GM06990 (cell line): ENCODE measurements around the gene KCNK7.

ENCODE experiments used
- DNase-seq: peaks from one replicate; pipeline ENCODE4 v3.0.0-alpha.2; 2011; ENCODE audit not compliant: insufficient read length; ENCODE audit errors: extremely low read depth
- H3K27me3 ChIP-seq: replicated peaks from 2 replicates; pipeline ENCODE4 v1.6.0; 2011; ENCODE audit warnings: low read length; ENCODE audit not compliant: control insufficient read depth, insufficient read depth
- H3K36me3 ChIP-seq: 2 replicates; pipeline ENCODE4 v1.5.1; 2011; ENCODE audit warnings: low read length; ENCODE audit not compliant: control insufficient read depth, insufficient read depth
- H3K4me3 ChIP-seq: replicated peaks from 2 replicates; pipeline ENCODE4 v1.5.1; 2011; ENCODE audit warnings: low read depth, mild to moderate bottlenecking, control low read depth, low read length
- TF ChIP-seq, protein P1 (sequence below): IDR thresholded peaks from 2 replicates; pipeline ENCODE4 v1.5.1; 2011; ENCODE audit warnings: low read length, control low read depth, mild to moderate bottlenecking, inconsistent platforms; ENCODE audit not compliant: insufficient read depth, poor library complexity, severe bottlenecking

The KCNK7 gene

DNA sequence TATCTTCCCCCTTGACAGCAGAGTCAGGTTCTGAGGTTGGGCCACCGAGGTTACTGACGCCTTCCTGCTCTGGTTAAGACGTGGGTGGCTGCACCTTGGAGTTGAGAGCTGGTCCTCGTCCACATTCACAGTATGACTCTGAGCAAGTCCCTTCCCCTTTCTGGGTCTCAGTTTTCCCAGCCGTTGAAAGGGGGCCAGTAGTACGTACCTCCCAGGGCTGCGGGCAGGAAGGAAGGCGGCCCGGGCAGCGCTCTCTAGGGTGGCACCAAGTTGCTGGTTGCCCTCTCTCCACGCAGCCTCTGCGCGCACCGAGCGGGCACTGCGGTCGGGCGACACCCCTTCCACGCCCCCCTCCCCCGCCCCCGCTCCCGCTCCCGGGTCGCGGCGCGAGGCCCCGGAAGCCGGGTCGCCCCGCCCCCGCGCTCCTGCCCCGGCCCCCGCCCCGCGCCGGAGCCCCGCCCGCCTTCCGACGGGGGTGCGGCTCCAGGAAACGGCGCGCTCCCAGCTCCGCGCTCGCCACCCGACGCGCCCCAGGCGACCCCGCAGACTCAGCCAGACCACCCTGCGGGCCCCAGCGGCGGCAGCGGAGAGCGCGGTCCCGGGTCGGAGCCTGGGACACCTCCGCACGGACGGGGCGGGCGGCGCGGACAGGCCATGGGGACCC is 19.9 kb downstream of the KCNK7 start, which contains the start of gene EHBP1L1:
Gene EHBP1L1, plus strand, starts transcription at position 486 of the 664 bp plus-strand sequence. CDS start 250 bp downstream, outside the sequence.
- Histone ChIP-seq H3K27me3 (no peaks in the 10 kb centered on the region), H3K36me3 (peaks cover 17% of the 10 kb centered on the region), H3K4me3 (peak within 1 kb of the TSS; percentile 90)
- DNase-seq, result peak; percentile 84
- TF ChIP-seq, protein P1, sequence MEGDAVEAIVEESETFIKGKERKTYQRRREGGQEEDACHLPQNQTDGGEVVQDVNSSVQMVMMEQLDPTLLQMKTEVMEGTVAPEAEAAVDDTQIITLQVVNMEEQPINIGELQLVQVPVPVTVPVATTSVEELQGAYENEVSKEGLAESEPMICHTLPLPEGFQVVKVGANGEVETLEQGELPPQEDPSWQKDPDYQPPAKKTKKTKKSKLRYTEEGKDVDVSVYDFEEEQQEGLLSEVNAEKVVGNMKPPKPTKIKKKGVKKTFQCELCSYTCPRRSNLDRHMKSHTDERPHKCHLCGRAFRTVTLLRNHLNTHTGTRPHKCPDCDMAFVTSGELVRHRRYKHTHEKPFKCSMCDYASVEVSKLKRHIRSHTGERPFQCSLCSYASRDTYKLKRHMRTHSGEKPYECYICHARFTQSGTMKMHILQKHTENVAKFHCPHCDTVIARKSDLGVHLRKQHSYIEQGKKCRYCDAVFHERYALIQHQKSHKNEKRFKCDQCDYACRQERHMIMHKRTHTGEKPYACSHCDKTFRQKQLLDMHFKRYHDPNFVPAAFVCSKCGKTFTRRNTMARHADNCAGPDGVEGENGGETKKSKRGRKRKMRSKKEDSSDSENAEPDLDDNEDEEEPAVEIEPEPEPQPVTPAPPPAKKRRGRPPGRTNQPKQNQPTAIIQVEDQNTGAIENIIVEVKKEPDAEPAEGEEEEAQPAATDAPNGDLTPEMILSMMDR, result no peak

GRCh38 chr11:65574811-65575567 is 20.6 kb downstream of the KCNK7 start:
- H3K36me3 ChIP-seq, result peaks cover 11% of the 10 kb centered on the region
- DNase-seq, result no peak
- TF ChIP-seq, protein P1, result no peak
- no peaks in the 10 kb centered on the region for H3K27me3 ChIP-seq
- H3K4me3 ChIP-seq, result peak overlapping the region; percentile 90

DNA sequence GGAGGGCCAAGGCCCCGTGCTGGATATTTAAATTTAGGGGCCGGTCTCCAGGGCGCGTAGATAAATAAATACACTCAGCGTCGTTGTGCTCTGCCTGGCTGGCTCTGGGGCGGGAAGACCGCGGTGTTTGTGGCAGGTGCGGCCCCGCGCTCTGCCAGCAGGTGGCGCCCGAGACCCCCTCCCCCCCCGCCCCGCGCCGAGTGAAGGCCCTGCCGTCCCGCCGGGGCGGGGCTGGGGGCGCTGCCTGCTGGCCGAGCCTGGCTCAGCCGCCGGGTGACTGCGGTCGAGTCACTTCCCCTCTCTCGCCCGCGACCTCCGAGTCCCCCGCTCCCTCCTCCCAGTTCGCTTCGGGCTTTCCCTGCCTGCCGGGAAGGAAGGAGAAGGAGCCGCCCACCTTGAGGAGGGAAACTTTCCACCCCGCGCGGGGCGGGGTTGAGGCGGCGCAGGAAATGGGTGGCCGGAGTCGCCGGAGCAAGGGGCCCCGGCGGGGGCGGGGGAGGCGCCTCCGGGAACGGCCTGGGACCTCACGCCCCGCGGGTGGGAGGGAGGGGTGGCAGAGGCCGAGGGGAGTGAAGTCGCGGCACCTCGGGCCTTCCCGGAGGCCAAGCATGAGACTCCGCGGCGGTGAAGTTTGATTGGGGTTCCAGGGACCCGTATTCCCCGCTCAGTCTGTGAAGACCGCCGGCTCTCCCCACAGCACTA is 21.3 kb downstream of the KCNK7 start:
- DNase-seq, result peak; percentile 96

DNA sequence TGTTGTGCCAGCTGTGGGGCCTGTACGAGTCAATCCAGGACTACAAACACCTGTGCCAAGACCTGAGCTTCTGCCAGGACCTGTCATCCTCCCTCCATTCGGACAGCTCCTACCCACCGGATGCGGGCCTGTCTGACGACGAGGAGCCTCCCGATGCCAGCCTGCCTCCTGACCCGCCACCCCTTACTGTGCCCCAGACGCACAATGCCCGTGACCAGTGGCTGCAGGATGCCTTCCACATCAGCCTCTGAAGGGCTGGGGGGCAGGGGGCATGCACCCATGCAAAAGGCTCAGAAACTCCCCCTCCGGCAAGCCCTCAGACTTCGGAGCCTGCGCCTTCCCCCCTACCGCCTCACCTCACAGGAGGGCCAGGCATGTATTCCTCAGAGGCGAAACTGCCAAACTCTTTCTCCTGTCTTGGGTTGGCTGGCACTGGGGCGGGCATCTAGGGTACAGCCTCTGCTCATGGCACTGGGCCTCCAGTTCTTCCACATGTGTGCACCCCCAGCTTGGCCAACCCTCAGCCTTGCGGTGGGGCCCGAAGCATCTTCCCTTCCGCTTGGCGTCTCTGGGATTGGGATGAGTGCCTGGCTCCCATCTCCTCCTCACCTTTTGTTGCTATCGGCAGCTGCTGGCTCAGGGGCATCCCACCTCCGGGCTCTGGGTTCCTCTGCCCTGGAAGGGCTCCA is 22.1 kb downstream of the KCNK7 start:
- Histone ChIP-seq H3K36me3 (peaks cover 2% of the 10 kb centered on the region), H3K4me3 (peak overlapping the region; percentile 72), H3K27me3 (no peaks in the 10 kb centered on the region)
- TF ChIP-seq, protein P1, result no peak
- DNase-seq, result no peak

More for the DNA sequence above, 21.3 kb downstream of the KCNK7 start:
- peaks cover 4% of the 10 kb centered on the region for H3K36me3 ChIP-seq
- H3K4me3 ChIP-seq, result peak overlapping the region; percentile 90
- H3K27me3 ChIP-seq, result no peaks in the 10 kb centered on the region
- TF ChIP-seq, protein P1, result peak; percentile 77

GRCh38 chr11:65572356-65573051 is 23.1 kb downstream of the KCNK7 start, which contains the start of gene FAM89B:
Gene FAM89B, plus strand, starts transcription at chr11:65572538. Its CDS starts 132 bp downstream, at chr11:65572670.
- Histone ChIP-seq H3K4me3 (peak within 1 kb of the TSS; percentile 82), H3K27me3 (no peaks in the 10 kb centered on the region), H3K36me3 (no peaks in the 10 kb centered on the region)
- peak; percentile 70 for DNase-seq
- TF ChIP-seq, protein P1, result no peak
